MM.1S (cell line): ENCODE results near the gene LPAR6.
"Not testable (repeated sequence)": the region's sequence is repeated elsewhere in the genome, so short reads cannot be mapped to it uniquely, and the experiment has no call there.

ENCODE experiments used
- DNase-seq: peaks from one replicate; pipeline ENCODE4 v3.0.0-alpha.2; 2015
- H2AFZ ChIP-seq: fragments of 300-600 bp; sonication (generic); 2 replicates; pipeline ENCODE4 v1.6.0; 2016; ENCODE audit warnings: antibody characterized with exemption, low read length
- H3F3A ChIP-seq: fragments of 300-600 bp; sonication (generic); 2 replicates; pipeline ENCODE4 v1.6.1; 2016; ENCODE audit warnings: mild to moderate bottlenecking, antibody characterized with exemption, low read length, moderate library complexity, mixed read lengths; ENCODE audit not compliant: insufficient read depth
- H3K27ac ChIP-seq: fragments of 300-600 bp; sonication (generic); 2 replicates; pipeline ENCODE4 v1.5.1; 2016; ENCODE audit warnings: mild to moderate bottlenecking, low read length
- H3K27me3 ChIP-seq: fragments of 300-600 bp; sonication (generic); replicated peaks from 2 replicates; pipeline ENCODE4 v1.6.0; 2016; ENCODE audit warnings: low read length; ENCODE audit not compliant: insufficient read depth
- H3K36me3 ChIP-seq: fragments of 300-600 bp; sonication (generic); replicated peaks from 2 replicates; pipeline ENCODE4 v1.6.1; 2016; ENCODE audit warnings: mild to moderate bottlenecking, low read length, mixed read lengths; ENCODE audit not compliant: insufficient read depth
- H3K4me1 ChIP-seq: fragments of 300-600 bp; sonication (generic); 2 replicates; pipeline ENCODE4 v1.6.1; 2016; ENCODE audit warnings: low read length, mixed read lengths
- H3K4me2 ChIP-seq: fragments of 300-600 bp; sonication (generic); 2 replicates; pipeline ENCODE4 v1.6.0; 2016; ENCODE audit warnings: low read depth, low read length
- H3K4me3 ChIP-seq: fragments of 300-600 bp; sonication (generic); 2 replicates; pipeline ENCODE4 v1.5.1; 2016; ENCODE audit warnings: low read length, mixed read lengths
- H3K79me2 ChIP-seq: fragments of 300-600 bp; sonication (generic); 2 replicates; pipeline ENCODE4 v1.6.1; 2016; ENCODE audit warnings: mixed run types, low read length, mixed read lengths
- H3K9ac ChIP-seq: fragments of 300-600 bp; sonication (generic); 2 replicates; pipeline ENCODE4 v1.6.1; 2016; ENCODE audit warnings: low read length, mixed read lengths
- H3K9me2 ChIP-seq: fragments of 300-600 bp; sonication (generic); replicated peaks from 2 replicates; pipeline ENCODE4 v1.6.1; 2016; ENCODE audit warnings: mild to moderate bottlenecking, low read length, mixed read lengths; ENCODE audit not compliant: insufficient read depth
- H3K9me3 ChIP-seq: fragments of 300-600 bp; sonication (generic); replicated peaks from 2 replicates; pipeline ENCODE4 v1.6.1; 2016; ENCODE audit warnings: mild to moderate bottlenecking, low read length, mixed read lengths; ENCODE audit not compliant: insufficient read depth
- H4K20me1 ChIP-seq: fragments of 300-600 bp; sonication (generic); 2 replicates; pipeline ENCODE4 v1.6.1; 2016; ENCODE audit warnings: mild to moderate bottlenecking, low read length, moderate library complexity, mixed read lengths; ENCODE audit not compliant: insufficient read depth
- EZH2 ChIP-seq: fragments of 300-600 bp; sonication (generic); optimal IDR thresholded peaks from 2 replicates; pipeline ENCODE3; 2017; ENCODE audit warnings: low read depth, mild to moderate bottlenecking, antibody characterized with exemption, low read length, mixed read lengths
- EZH2phosphoT487 ChIP-seq: fragments of 300-600 bp; sonication (generic); IDR thresholded peaks from 2 replicates; pipeline ENCODE4 v1.6.1; 2018; ENCODE audit warnings: antibody characterized with exemption, low read length
- TF ChIP-seq, protein P1 (sequence below): fragments of 300-600 bp; sonication (generic); IDR thresholded peaks from 2 replicates; pipeline ENCODE4 v1.5.1; 2016; ENCODE audit warnings: antibody characterized with exemption, low read length, mixed read lengths

LPAR6 gene

DNA sequence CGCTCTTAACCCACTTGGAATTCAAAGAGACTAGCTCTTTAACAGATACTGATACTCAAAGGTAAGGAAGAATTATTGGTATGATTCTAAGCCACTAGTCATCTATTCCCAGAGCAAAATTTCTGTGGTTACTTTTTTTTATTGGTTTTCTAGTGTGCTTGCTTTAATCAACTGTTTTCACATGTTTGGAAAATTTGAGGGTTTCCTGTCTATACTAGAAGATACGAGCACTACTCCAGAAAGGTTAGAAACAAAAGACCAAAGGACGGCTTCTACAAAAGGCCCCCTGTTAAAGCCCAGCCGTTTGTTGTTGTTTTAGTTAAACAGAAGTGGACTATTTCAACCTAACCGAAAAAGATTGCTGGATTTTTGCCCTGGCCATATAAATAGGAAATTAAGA, 18.5 kb upstream of the LPAR6 start:
- Histone ChIP-seq H3K79me2 (no peaks in the 10 kb centered on the region), H4K20me1 (no peaks in the 10 kb centered on the region), H3K9me2 (no peaks in the 10 kb centered on the region), H3F3A (no peaks in the 10 kb centered on the region), H3K27ac (no peak overlapping the region), H3K36me3 (no peaks in the 10 kb centered on the region), H3K9ac (no peak overlapping the region), H2AFZ (no peak overlapping the region), H3K4me3 (no peak overlapping the region), H3K4me1 (no peaks in the 10 kb centered on the region), H3K4me2 (no peak overlapping the region), H3K9me3 (no peaks in the 10 kb centered on the region), H3K27me3 (no peaks in the 10 kb centered on the region)
- no peak for DNase-seq
- TF ChIP-seq, protein P1, sequence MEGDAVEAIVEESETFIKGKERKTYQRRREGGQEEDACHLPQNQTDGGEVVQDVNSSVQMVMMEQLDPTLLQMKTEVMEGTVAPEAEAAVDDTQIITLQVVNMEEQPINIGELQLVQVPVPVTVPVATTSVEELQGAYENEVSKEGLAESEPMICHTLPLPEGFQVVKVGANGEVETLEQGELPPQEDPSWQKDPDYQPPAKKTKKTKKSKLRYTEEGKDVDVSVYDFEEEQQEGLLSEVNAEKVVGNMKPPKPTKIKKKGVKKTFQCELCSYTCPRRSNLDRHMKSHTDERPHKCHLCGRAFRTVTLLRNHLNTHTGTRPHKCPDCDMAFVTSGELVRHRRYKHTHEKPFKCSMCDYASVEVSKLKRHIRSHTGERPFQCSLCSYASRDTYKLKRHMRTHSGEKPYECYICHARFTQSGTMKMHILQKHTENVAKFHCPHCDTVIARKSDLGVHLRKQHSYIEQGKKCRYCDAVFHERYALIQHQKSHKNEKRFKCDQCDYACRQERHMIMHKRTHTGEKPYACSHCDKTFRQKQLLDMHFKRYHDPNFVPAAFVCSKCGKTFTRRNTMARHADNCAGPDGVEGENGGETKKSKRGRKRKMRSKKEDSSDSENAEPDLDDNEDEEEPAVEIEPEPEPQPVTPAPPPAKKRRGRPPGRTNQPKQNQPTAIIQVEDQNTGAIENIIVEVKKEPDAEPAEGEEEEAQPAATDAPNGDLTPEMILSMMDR: no peak
- TF ChIP-seq EZH2: no peak
- TF ChIP-seq EZH2phosphoT487: no peak

DNA sequence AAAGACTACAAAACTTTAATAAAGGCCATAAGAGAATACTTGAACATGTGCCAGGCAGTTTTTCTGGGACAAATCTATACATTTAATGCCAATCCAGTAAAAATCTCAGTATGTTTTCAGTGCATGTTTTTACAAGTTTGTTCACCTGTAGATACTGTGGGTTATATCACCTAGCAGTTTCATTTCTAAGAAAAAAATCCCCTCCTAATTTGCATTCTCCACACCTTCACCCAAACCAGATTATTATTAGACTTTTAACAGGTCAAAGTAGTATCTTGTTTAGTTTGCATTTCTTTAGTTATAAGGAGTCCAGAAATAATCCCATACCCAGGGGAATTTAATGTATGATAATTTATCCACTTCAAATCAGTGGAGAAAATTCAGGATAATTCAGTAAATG, 17.0 kb upstream of the LPAR6 start:
- Histone ChIP-seq H3F3A (no peaks in the 10 kb centered on the region), H3K9ac (no peak overlapping the region), H3K4me3 (no peak overlapping the region), H3K9me3 (no peaks in the 10 kb centered on the region), H2AFZ (no peak overlapping the region), H3K36me3 (no peaks in the 10 kb centered on the region), H3K9me2 (no peaks in the 10 kb centered on the region), H3K4me1 (no peaks in the 10 kb centered on the region), H3K27ac (no peak overlapping the region), H3K4me2 (peak overlapping the region; percentile 37; the same call in 1 of the 2 replicates), H3K27me3 (no peaks in the 10 kb centered on the region), H3K79me2 (no peaks in the 10 kb centered on the region), H4K20me1 (no peaks in the 10 kb centered on the region)
- DNase-seq: peak; percentile 42
- no peak for TF ChIP-seq EZH2phosphoT487

DNA sequence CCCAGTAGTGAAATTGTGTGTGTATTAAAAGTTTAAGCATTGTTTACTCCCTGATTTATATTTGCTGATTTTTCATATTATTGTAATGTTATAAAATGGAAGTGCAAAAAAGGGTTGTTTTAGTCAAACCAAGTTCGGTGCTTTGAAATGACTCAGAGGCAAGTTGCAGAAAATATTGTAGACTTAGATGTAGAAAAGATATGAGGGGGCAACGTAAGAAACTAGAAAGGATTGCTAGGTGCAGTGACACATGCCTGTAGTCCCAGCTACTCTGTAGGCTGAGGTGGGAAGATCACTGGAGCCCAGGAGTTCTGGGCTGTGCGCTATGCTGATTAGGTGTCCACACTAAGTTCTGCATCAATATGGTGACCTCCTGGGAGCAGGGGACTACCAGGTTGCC, 16.1 kb upstream of the LPAR6 start:
- H3K9me2 ChIP-seq: no peaks in the 10 kb centered on the region
- no peak overlapping the region for H2AFZ ChIP-seq
- H3K27me3 ChIP-seq: no peaks in the 10 kb centered on the region
- H3K4me3 ChIP-seq: no peak overlapping the region
- no peaks in the 10 kb centered on the region for H3K9me3 ChIP-seq
- no peaks in the 10 kb centered on the region for H3K36me3 ChIP-seq
- H3K4me1 ChIP-seq: no peaks in the 10 kb centered on the region
- no peak overlapping the region for H3K9ac ChIP-seq
- no peak overlapping the region for H3K4me2 ChIP-seq
- no peaks in the 10 kb centered on the region for H4K20me1 ChIP-seq
- DNase-seq: no peak
- no peaks in the 10 kb centered on the region for H3F3A ChIP-seq
- TF ChIP-seq, protein P1: no peak
- TF ChIP-seq EZH2phosphoT487 (no peak), EZH2 (no peak)
- H3K27ac ChIP-seq: no peak overlapping the region
- no peaks in the 10 kb centered on the region for H3K79me2 ChIP-seq

DNA sequence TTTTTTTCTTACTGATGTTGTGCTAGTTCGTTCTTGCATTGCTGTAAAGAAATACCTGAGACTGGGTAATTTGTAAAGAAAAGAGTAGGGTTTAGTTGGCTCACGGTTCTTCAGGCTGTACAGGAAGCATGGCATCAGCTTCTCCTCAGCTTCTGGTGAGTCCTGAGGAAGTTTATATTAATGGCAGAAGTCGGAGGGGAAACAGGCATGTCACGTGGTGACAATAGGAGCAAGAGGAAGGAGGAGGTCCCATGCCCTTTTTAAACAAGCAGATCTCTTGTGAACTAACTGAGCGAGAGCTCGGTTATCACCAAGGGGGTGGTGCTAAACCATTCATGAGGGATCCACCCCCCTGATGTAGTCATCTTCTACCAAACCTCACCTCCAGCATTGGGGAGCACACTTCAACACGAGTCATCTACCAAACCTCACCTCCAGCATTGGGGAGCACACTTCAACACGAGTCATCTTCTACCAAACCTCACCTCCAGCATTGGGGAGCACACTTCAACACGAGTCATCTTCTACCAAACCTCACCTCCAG, 13.9 kb upstream of the LPAR6 start:
- H3K27me3 ChIP-seq, H4K20me1 ChIP-seq, H3K79me2 ChIP-seq, DNase-seq, H3K9ac ChIP-seq, H3K4me2 ChIP-seq, H3F3A ChIP-seq, H2AFZ ChIP-seq, H3K9me3 ChIP-seq, H3K36me3 ChIP-seq, H3K4me3 ChIP-seq, H3K4me1 ChIP-seq, H3K9me2 ChIP-seq, H3K27ac ChIP-seq: not testable (repeated sequence)
